GM23248 (cell line): Measurements from ENCODE around the gene ABCA1.

Experiments used
- EZH2 ChIP-seq: fragments of 200-600 bp; sonication (generic); IDR thresholded peaks from 2 replicates; pipeline ENCODE4 v1.6.1; 2018; ENCODE audit warnings: antibody characterized with exemption, mild to moderate bottlenecking; ENCODE audit not compliant: insufficient read depth, poor library complexity, severe bottlenecking
- EZH2phosphoT487 ChIP-seq: fragments of 200-600 bp; sonication (generic); IDR thresholded peaks from 2 replicates; pipeline ENCODE4 v1.6.1; 2018; ENCODE audit warnings: antibody characterized with exemption, moderate library complexity, mild to moderate bottlenecking, low read depth; ENCODE audit not compliant: insufficient read depth

DNA sequence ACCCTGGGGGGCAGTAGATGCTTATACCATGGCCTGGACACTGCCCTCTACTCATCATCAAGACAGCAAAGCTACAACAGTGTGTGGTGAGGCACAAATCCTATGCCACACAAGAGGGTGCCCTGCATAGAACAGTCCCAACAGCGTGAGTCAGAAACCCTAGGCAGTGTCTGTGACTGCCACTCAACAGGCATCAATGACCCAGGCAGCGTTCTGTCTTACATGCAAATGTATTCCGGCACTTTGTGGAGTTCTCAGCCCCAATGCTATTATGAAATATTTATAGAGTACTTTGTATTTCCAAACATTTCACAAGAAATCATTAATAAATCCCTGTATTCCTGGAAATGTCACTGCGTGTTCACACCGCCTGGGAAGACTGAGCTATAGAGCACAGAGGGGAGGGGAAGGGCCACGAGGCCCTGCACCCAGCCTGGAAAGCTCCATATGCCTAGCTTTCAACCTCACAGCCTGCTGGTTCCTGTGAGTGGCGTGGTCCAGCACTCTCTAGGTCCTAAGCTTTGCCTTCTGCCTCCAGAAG lies 86.3 kb downstream of the ABCA1 start:
- TF ChIP-seq EZH2 (no peak), EZH2phosphoT487 (no peak)
